Natural killer cell (primary cell): Measurements from ENCODE around the gene BCL11B. TPM values are rescaled to one million over a fixed set of nuclear protein-coding genes. Genes with fewer than 3 reads are reported as not detected.
A peak's percentile ranks its signal among the peaks of the same experiment; 100 is the strongest.

ENCODE experiments used
- ATAC-seq, 3 donors: fragments of 150-1000 bp in 2 of 3; fragments of 200-7000 bp in 1 of 3; cut with Tn5 transposase; 1 replicate in 1 of 3; 2 replicates in 2 of 3; pipeline ENCODE4 v1.10.0; 2021; ENCODE audit warnings: mild to moderate bottlenecking in 2 of 3, moderate library complexity in 2 of 3
- DNase-seq, 2 donors: peaks; one replicate each; pipeline versions ENCODE4 v3.0.0 to v3.0.0-alpha.2; 2013 to 2021; ENCODE audit warnings: mixed read lengths in 1 of 2
- H3K27ac ChIP-seq: one replicate; pipeline ENCODE4 v1.5.1; 2013; ENCODE audit warnings: mild to moderate bottlenecking, low read length
- H3K27me3 ChIP-seq: one replicate; pipeline ENCODE4 v1.6.1; 2013; ENCODE audit warnings: low read length; ENCODE audit not compliant: control insufficient read depth, insufficient read depth
- H3K36me3 ChIP-seq: one replicate; pipeline ENCODE4 v1.6.1; 2013; ENCODE audit warnings: low read length; ENCODE audit not compliant: control insufficient read depth, insufficient read depth
- H3K4me1 ChIP-seq: one replicate; pipeline ENCODE4 v1.6.1; 2013; ENCODE audit warnings: low read length; ENCODE audit not compliant: control insufficient read depth, insufficient read depth
- H3K4me3 ChIP-seq: one replicate; pipeline ENCODE4 v1.5.1; 2013; ENCODE audit warnings: low read length
- H3K9me3 ChIP-seq: one replicate; pipeline ENCODE4 v1.6.1; 2013; ENCODE audit warnings: low read length; ENCODE audit not compliant: control insufficient read depth, insufficient read depth
- H3K27ac Mint-ChIP-seq, 2 donors: one replicate each; pipeline ENCODE4 v1.8.0; 2022; ENCODE audit warnings: mild to moderate bottlenecking in 2 of 2, mixed read lengths in 2 of 2, moderate library complexity in 1 of 2
- H3K27me3 Mint-ChIP-seq, 2 donors: one replicate each; pipeline ENCODE4 v1.8.0; 2022; ENCODE audit warnings: low read depth in 2 of 2, mixed read lengths in 2 of 2
- H3K36me3 Mint-ChIP-seq: one replicate; pipeline ENCODE4 v1.8.0; 2022; ENCODE audit warnings: mixed read lengths
- H3K4me1 Mint-ChIP-seq, 2 donors: one replicate each; pipeline ENCODE4 v1.8.0; 2022; ENCODE audit warnings: mixed read lengths in 2 of 2
- H3K4me3 Mint-ChIP-seq: one replicate; pipeline ENCODE4 v1.8.0; 2022; ENCODE audit warnings: mild to moderate bottlenecking, moderate library complexity, mixed read lengths
- H3K9me3 Mint-ChIP-seq, 2 donors: one replicate each; pipeline ENCODE4 v1.8.0; 2022; ENCODE audit warnings: mixed read lengths in 2 of 2
- WGBS: methylation state at CpG from one replicate; pipeline ENCODE4 v1.1.7; 2013; ENCODE audit warnings: missing lambda C conversion rate; ENCODE audit not compliant: insufficient coverage; 5-methylcytosine and 5-hydroxymethylcytosine counted together
- intact Hi-C: fragments of 100-400 bp; cut with micrococcal nuclease; formaldehyde crosslinking; loops from one replicate; pipeline ENCODE4 v1.14.2; 2022
- total RNA-seq, 4 donors: library from RNA; stranded (reverse); fragments of 120-200 nt in 1 of 4; gene quantifications; one replicate each; pipeline versions ENCODE4 v1.2.3 to v1.2.4, GENCODE V29; 2013 to 2022
- TF ChIP-seq, protein P1 (sequence below): fragments of 200-600 bp; IDR thresholded peaks from one replicate; pipeline ENCODE4 v1.8.0; 2022; ENCODE audit warnings: antibody characterized with exemption

BCL11B gene
- total RNA-seq, 3 donors from 2014 or later (not counting 1 experiment from before 2014, with no cell fraction given) = 43.5 to 61.5 (median 56.2) TPM

DNA sequence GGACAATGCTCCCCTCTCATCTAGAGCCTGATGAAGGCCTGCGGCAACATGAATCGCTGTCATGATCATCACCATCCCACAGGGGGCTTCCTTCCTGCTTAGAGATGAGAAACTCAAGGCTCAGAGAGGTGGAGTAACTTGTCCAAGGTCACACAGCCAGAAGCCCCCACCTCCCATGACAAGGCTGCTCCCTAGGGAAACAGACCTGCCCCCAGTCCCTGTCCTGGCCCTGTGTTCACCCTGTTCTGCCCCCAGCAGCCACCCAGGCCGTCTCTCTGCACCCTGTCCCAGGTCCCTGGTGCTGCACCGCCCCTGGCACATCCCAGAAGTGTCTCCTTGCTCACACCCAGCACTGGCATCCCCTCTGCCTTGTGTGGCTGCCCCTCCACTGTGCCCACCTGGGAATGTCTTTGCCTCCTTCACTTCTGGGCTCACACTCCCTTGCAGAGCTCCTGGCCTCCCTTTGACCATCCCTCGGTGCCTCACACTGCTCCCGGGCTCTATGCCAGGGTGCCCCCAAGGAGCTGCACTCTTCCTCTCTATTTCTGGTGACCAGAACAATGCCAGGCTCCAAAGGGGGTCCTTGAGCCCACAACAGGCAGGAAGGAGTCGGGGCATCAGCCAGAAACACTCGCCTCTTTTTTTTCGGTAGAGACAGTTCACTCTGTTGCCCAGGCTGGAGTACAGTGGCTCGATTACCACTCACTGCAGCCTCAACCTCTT lies 70.5 kb downstream of the BCL11B start:
- Histone ChIP-seq H3K27me3 (no peaks in the 10 kb centered on the region), H3K4me1 (peaks cover 58% of the 10 kb centered on the region), H3K27ac (no peak overlapping the region), H3K4me3 (no peak overlapping the region), H3K36me3 (peaks cover 3% of the 10 kb centered on the region), H3K9me3 (no peaks in the 10 kb centered on the region)
- no peaks in the 10 kb centered on the region for H3K9me3 Mint-ChIP-seq
- ATAC-seq (no peak), DNase-seq (peak in 1 of 2 donors; percentile 73)
- H3K36me3 Mint-ChIP-seq = no peaks in the 10 kb centered on the region
- TF ChIP-seq, protein P1, sequence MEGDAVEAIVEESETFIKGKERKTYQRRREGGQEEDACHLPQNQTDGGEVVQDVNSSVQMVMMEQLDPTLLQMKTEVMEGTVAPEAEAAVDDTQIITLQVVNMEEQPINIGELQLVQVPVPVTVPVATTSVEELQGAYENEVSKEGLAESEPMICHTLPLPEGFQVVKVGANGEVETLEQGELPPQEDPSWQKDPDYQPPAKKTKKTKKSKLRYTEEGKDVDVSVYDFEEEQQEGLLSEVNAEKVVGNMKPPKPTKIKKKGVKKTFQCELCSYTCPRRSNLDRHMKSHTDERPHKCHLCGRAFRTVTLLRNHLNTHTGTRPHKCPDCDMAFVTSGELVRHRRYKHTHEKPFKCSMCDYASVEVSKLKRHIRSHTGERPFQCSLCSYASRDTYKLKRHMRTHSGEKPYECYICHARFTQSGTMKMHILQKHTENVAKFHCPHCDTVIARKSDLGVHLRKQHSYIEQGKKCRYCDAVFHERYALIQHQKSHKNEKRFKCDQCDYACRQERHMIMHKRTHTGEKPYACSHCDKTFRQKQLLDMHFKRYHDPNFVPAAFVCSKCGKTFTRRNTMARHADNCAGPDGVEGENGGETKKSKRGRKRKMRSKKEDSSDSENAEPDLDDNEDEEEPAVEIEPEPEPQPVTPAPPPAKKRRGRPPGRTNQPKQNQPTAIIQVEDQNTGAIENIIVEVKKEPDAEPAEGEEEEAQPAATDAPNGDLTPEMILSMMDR = no peak
- H3K4me3 Mint-ChIP-seq = no peak overlapping the region
- peaks cover 81 to 92% of the 10 kb centered on the region in 2 donors for H3K4me1 Mint-ChIP-seq
- H3K27me3 Mint-ChIP-seq = no peaks in the 10 kb centered on the region
- WGBS = 81% methylated on average over 10 of the region's 10 CpGs
- intact Hi-C loops = no loop called here
- peak overlapping the region; percentile 80 to 84 for H3K27ac Mint-ChIP-seq

DNA sequence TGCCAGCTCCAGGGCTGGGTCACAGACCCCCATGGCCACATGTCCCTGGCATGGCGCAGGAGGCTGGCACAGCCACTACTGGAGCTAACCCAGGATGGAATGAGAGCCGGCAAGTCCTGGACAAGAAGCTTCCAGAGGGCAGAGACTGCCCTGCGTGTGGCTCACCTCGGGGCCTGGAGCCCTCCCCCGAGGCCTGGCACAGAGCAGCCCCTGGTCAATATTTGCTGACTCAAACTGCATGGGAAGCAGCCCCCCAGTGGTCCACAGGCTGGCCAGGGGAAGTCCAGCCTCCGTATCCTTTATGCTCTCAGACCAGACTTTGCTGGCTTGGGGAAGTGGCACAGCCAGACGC lies 71.4 kb downstream of the BCL11B start:
- TF ChIP-seq, protein P1 = no peak
- Mint-ChIP-seq H3K36me3 (no peaks in the 10 kb centered on the region), H3K4me1 (peaks cover 72 to 86% of the 10 kb centered on the region in 2 donors), H3K27me3 (no peaks in the 10 kb centered on the region), H3K27ac (peak overlapping the region in 1 of 2 donors; percentile 84), H3K4me3 (no peak overlapping the region), H3K9me3 (no peaks in the 10 kb centered on the region)
- H3K27ac ChIP-seq = no peak overlapping the region
- peaks cover 3% of the 10 kb centered on the region for H3K36me3 ChIP-seq
- DNase-seq (no peak), ATAC-seq (no peak)
- H3K4me1 ChIP-seq = peaks cover 54% of the 10 kb centered on the region
- no peaks in the 10 kb centered on the region for H3K9me3 ChIP-seq
- intact Hi-C loops = no loop called here
- 81% methylated on average over 7 of the region's 7 CpGs for WGBS
- no peak overlapping the region for H3K4me3 ChIP-seq
- no peaks in the 10 kb centered on the region for H3K27me3 ChIP-seq

DNA sequence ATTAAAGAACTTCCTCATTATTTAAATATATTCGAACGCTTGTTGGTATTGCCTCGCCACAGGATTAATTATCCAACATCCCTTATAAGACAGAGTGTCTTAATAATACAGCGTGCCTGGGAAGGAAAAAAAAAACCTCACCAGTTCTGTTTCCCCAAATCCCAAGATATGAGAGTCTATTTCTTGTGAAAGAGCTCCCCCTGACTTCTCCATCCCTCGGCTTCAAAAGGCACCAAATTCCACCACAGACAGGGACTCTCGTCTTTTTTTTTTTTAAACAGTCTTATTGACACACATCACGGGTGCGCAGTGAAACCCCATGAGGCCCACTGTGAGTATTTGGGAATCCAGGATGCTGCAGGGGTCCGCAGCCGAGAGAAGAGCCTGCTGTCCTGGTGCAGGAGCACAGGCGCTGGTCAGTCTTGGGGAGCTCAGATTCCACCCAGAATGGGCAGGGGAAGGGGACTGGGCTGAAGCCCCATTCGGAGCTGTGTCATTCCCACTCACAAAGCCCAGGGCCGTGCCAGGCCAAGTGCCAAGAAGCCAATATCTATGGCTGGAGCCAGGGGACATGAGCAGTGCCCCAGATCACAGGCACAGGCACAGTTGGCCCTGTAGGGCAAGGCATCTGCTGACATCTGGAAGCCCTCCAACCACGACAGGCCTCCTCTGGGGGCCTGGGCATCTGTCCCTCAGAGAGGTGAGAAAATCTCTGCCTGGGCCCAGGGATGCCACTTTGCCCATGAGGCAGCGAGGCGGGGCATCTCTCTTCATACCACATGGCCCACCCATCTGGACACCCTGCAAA lies 71.9 kb downstream of the BCL11B start:
- Mint-ChIP-seq H3K4me1 (peaks cover 67 to 86% of the 10 kb centered on the region in 2 donors), H3K27me3 (no peaks in the 10 kb centered on the region)
- H3K27ac ChIP-seq = no peak overlapping the region

More for the DNA sequence above, 71.9 kb downstream of the BCL11B start:
- Mint-ChIP-seq H3K36me3 (no peaks in the 10 kb centered on the region), H3K9me3 (no peaks in the 10 kb centered on the region), H3K4me3 (no peak overlapping the region), H3K27ac (peak overlapping the region; percentile 46 to 84)
- no peaks in the 10 kb centered on the region for H3K9me3 ChIP-seq
- no peak for ATAC-seq
- peaks cover 54% of the 10 kb centered on the region for H3K4me1 ChIP-seq
- 77% methylated on average over 16 of the region's 16 CpGs for WGBS
- peak in 1 of 2 donors; percentile 37 for DNase-seq
- peaks cover 3% of the 10 kb centered on the region for H3K36me3 ChIP-seq
- TF ChIP-seq, protein P1 = no peak
- no peak overlapping the region for H3K4me3 ChIP-seq
- H3K27me3 ChIP-seq = no peaks in the 10 kb centered on the region
- intact Hi-C loops = no loop called here
